HG02938 (cell line): Measurements from ENCODE around the gene RAD51D.
"Not testable (repeated sequence)": the region's sequence is repeated elsewhere in the genome, so short reads cannot be mapped to it uniquely, and the experiment has no call there.

ENCODE experiments used
- ATAC-seq: cut with Tn5 transposase; IDR thresholded peaks from one replicate; pipeline ENCODE4 v1.9.1; 2021; ENCODE audit warnings: mild to moderate bottlenecking, moderate library complexity; ENCODE audit not compliant: unreplicated experiment

RAD51D gene

DNA sequence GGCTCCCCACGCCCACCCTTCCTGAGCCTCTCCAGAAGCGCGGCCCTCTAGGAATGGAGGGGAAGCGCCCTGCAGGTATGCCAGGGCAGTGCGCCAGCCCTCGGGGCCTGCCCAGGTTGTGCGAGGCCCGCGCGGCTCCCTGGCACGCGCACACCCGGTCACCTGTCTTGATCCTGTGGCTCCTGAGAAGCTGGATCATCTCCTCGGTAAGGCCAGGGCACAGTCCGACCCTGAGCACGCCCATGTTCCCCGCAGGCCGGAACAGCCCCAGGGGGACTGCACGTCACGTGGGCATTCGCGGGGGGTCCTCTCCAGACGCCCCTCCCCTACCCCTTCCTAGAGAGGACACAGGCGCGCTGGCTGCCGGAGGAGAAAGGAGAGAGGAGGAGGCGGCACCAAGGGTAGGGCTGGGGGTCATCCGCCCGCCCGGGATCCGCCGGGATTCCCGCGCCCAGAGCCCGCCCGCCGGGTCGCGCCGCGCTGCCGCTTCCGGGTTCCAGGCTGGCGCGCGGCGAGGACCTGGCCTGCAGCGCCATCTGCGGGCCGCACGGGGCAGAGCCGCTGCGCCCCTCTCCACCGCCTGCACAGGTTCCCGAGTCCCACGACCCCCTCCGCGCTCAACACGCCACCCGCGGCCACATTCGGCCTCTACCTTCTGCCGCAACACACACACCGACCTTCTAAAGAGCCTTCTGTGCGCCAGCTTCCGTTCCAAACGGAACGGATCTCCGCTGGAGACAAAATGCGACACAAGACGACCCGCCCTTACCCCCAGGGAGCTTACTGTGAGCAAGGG is at the start of gene RAD51D:
Gene RAD51D (minus strand): TSS at position 491 of the 796 bp plus-strand sequence. CDS start 247 bp downstream, at position 244.
- peak; percentile 67 for ATAC-seq

DNA sequence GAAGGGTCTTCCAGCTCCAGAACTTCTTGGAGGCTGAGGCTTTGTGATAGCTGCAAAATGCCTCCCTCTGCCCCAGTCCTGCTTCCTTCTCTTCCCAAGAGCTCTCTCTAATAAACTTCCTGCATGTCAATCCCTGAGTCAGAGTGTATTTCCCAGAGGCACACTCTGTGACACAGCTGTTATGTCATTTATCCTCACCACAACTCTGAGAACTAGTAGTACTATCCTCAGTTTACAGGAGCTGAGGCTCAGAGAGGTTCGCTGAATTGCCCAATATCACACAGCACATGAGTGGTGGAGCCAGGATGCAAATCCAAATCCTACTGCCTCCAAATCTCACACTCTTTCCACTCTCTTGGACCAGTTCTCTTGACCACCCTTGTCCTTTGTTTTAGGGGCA is 48.0 kb upstream of the RAD51D start:
- ATAC-seq, result no peak

DNA sequence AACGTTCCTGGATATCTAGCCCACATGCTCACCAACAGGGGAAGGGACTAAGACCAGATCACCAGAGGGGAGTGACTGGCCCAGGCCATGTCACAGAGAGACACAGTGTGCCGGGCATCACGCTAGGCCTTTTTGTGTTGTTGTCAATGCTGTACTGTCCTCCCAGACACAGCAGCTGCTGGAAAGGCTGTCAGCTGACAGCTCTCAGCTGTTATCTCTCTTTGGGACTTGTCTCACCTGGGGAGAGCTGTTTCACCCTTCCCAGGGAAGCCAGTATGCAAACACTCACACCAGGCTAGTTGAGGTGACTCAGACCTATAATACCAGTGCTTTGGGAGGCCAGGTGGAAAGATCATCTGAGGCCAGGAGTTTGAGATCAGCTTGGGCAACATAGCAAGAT is 47.4 kb upstream of the RAD51D start:
- ATAC-seq, result no peak

DNA sequence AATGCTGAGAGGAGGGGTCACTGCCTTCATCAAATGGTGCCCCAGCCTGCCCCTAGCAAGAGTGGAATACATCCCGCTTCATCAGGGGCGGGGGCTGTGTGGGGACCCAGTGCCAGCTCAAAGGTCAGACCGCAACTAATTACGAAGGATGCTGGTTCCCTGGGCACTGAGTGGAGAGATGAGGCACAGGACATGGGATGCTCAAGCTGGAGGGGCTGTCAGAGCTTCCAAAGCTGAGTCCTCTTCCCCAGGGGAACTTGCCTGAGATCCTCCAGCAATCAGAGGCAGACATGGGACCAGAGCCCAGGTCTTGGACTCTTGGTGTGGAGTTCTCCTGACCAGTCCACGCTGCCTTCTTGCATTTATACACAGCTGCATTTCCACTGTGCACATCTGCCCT is 46.9 kb upstream of the RAD51D start:
- ATAC-seq, result no peak

DNA sequence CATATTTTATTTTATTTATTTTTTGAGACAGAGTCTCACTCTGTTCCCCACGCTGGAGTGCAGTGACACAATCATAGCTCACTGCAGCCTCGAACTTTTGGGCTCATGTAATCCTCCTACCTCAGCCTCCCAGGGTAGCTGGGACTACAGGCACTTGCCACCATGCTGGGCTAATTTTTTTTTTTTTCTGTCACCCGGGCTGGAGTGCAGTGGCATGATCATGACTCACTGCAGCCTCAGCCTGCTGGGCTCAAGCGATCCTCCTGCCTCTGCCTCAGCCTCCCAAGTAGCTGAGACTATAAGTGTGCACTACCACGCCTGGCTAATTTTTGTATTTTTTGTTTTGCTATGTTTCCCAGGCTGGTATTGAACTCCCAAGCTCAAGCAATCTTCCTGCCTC is 45.1 kb upstream of the RAD51D start:
- no peak for ATAC-seq

DNA sequence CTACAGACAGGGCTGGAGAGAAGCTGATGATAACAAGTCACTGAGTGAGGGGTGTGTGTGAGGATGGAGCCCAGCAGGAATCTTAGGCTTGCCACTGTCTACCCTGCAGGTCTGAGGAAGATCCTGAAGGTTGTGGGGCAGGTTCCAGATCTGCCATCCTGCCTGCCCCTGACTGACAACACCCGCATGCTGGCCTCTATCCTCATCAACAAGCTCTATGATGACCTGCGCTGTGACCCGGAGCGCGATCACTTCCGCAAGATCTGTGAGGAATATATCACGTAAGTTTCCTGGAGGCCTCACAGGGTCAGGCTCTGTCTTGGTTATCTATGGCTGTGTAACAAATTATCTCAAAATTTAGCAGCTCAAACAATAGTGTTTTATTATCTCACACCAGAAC is 44.2 kb upstream of the RAD51D start:
- ATAC-seq, result no peak

DNA sequence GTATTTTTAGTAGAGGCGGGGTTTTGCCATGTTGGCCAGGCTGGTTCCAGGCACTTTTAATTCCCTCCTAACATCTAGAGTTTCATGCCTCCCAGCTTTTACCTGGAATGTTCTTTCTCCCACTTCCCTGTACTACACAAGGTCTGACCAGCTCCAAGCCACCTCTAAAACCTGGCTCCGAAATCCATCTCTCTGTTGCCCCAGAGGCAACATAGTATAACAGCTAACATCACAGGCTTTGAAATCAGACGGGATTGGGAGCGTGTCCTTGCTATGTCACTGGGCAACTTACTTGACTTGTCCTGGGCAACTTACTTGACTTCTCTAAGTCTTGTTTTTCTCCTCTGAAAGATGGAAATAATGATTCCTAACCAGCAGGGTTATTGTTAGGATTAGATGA is 43.1 kb upstream of the RAD51D start:
- ATAC-seq, result no peak

DNA sequence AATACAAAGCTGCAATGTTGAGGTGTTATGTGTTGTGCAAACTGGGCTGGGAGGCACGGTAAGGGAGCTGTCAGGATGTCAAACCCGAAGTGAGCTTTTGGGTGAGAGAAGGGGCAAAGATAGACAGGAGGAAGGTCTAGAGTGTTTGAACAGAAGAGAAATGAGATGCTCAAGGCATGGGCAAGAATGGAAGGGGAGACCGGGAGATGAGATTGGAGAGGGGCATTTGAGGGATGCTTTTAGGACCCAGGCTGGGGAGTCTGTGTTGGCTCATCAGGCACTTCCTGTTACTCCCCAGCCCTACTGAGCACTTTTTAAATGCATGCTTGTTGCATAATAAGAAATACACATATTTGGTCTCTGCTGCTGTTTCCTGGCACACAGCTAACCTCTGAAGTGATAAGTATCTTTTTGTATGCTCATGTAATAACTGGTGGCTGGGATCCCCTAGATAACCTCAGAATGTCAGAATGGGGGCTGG is 41.7 kb upstream of the RAD51D start:
- no peak for ATAC-seq

DNA sequence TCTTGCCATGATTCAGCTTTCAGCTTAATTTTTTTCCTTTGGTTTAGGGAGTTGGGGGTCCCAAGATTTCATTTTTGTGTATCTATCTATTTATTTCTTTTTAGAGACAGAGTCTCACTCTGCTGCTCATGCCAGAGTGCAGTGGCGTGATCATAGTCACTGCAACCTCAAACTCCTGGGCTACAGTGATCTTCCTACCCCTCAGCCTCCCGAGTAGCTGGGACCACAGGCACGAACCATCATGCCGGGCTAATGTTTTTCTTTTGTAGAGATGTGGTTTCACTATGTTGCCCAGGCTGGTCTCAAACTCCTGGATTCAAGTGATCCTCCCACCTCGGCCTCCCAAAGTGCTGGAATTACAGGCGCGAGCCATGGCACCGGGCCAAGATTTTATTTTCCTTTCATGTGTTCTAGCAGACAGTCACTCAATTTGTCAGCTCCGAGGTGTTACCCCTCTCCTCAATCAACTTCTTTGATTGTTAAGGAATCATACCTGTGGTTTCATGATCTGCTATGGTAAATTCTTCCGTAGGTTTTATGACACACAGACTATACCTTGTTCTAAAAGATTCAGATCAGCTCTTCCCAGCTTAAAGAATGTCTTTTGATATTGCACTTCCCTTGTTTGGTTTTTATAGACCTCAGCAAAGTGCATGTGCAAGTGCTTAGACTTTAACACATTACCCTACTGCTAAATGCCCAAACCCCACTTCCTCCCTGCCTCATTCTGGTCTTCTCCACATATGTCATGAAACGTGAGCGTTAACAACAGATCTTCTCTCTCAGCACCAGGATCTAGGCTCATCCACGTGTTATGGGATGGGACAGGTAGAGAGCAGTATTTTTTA is 40.9 kb upstream of the RAD51D start:
- no peak for ATAC-seq

DNA sequence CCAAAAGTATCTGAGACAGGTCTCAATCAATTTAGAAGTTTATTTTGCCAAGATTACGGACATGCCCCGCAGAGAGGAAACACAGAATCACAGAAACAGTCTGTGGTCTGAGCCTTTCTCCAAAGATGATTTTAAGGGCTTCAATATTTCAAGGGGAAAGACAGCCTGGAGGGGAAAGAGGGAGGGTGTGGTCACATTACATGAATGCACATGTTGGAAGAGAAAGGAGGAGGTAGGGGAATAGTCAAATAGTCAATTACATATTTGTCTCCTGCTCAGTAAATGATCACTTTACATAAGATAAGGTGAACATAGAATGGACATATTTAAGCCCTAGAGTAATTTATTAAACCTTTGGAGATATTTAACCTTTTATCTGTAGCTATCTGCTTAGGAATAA is 40.3 kb upstream of the RAD51D start:
- no peak for ATAC-seq

DNA sequence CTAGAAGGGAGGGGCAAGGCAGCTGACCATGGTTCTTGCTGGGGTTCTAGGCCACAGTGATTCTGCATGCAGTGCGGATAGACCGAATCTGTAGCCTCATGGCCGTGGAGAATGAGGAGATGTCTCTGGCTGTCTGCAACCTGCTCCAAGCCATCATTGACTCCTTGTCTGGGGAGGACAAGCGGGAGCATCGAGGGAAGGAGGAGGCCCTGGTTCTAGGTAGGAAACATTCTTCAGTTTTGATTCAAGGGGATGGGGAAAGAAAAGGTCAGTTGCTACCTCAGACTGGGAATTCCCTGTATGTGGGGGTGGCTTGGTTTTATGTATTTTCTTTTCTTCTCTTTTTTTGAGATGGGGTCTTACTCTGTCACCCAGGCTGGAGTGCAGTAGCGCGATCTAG is 35.6 kb upstream of the RAD51D start:
- ATAC-seq, result no peak

DNA sequence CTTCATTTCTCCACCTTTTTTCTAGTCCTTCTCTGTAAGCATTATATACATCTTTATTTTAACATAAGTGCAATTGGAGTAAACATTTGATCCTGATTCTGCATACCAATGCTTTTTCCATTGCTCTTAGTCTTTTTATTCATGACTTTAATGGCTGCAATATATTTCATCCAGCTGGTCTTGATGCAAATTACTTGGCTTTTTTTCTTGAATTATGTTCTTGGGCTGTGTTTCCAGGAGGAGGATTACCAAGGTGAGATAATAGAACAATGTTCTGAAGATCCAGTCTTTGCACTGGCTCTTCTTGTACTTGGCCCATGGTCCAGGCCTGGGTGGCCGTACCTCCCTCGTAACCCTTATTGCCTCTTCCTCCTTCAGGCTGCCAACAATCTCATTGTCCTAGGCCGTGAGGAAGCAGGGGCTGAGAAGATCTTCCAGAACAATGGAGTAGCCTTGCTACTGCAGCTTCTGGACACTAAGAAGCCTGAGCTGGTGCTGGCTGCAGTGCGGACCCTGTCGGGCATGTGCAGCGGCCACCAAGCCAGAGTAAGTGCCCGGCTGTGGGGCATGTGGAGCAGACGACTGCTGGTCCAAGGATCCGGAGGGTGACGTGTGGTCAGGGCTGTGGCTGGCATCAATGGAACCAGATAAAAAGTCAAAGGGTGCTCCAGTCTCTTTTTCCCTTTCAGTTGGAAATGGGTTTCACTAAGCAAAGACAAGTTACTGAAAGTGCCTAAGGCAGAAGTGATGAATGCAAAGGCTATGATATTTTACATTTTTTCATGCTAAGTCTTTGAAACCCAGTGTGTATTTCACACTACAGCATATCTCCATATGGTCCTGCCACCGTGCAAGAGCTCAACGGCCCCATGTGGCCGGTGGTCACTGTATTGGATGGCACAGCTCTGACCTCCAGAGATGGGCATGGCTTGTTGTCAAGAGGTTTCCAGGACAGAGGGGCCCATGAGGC is 34.8 kb upstream of the RAD51D start:
- ATAC-seq, result no peak

DNA sequence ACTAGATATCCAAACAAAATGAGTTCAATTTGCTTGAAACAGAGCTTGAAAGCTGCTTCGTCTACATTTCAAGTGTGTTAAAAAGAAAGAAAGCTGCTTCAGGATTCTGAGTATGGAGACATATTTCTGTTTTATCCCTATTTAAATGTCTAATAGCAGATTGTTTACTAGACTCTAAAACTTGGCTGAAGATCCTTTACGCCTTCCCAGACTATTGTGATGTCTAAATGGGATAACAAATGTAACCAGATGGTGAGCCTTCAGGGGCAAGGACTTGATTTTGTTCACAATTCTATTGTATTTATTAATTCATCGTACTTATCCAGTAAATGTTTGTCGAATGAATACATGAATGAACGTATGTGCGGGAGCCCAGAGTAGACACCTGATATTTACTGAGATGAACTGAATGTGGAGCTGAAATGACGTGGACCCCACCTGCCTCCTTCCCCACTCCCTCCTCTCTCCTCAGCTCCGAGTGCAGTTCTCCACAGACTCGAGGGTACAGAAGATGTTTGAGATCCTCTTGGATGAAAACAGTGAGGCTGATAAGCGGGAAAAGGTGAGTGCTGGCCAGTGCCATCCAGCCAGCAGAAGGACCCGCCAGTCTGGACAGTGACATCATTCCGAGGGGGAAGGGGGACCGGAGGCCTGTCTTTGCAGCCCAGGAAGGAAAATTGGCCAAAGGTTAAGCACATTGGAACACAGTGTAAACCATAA is 32.9 kb upstream of the RAD51D start:
- no peak for ATAC-seq

DNA sequence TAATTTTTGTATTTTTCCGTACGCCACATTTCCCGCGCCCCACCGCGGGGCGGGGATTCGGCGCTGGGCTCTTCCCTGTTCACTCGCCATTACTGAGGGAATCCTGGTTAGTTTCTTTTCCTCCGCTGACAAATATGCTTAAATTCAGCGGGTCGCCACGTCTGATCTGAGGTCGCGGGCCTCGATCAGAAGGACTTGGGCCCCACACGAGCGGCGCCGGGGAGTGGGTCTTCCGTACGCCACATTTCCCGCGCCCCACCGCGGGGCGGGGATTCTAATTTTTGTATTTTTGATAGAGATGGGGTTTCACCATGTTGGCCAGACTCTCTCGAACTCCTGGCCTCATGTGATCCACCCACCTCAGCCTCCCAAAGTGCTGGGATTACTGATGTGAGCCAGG is 31.4 kb upstream of the RAD51D start:
- ATAC-seq, result not testable (repeated sequence)

DNA sequence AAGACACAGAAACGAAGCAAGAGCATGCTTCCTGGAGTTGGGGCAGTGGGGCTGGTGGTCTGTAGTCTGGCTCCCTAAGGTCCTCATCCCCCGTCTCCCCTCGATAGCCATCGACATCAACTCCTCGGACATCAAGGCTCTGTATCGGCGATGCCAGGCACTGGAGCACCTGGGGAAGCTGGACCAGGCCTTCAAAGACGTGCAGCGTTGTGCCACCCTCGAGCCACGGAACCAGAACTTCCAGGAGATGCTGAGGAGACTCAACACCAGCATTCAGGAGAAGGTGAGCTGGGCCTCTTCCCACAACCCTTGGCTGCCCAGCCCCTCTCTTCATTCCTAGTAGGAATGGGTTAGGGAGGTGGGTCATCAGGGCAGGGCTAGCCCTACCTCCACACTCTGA is 30.3 kb upstream of the RAD51D start:
- no peak for ATAC-seq

DNA sequence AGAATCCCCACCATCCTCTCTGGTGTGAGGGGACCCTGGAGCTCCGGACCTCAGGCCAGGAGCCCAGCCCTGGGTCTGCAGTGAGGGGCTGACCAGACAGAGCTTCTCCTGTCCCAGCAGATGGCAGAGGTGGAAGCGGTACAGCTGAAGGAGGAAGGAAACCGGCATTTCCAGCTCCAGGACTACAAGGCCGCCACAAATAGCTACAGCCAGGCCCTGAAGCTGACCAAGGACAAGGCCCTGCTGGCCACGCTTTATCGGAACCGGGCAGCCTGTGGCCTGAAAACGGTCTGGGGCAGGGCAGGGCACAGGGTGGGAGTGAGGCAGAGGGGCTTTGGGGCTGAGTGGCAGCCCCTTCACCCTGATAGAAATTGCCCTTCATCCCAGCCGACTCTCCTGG is 28.5 kb upstream of the RAD51D start:
- ATAC-seq, result no peak

DNA sequence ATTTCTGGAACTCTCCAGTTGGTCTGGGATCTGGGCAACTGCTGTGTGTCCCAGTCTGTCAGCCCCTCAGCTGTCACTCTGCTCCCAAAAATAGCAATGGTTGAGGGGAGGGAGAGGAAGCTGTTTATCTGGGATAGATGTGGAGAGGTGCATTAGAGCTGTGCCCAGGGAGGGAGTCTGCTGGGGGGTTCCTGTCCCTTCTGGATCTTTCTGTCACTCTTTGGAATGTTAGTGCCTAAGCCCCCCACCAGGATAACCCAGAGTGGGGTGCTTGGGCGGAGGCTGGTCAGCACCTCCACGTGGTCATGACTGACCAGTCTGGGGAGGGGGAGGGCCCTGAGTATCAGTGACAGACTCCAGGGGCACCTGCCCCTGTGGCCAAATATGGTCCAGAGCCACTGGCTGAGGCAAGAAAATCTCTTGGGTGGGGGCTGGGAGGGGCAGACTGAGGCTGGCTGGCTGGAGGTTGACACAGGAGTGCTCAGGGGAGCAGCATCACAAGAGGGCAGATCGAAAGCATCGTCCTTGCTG is 27.8 kb upstream of the RAD51D start, which contains the start of gene UNC45B:
Gene UNC45B (plus strand): TSS at position 443 of the 531 bp plus-strand sequence. CDS start 447 bp downstream, outside the sequence.
- no peak for ATAC-seq

DNA sequence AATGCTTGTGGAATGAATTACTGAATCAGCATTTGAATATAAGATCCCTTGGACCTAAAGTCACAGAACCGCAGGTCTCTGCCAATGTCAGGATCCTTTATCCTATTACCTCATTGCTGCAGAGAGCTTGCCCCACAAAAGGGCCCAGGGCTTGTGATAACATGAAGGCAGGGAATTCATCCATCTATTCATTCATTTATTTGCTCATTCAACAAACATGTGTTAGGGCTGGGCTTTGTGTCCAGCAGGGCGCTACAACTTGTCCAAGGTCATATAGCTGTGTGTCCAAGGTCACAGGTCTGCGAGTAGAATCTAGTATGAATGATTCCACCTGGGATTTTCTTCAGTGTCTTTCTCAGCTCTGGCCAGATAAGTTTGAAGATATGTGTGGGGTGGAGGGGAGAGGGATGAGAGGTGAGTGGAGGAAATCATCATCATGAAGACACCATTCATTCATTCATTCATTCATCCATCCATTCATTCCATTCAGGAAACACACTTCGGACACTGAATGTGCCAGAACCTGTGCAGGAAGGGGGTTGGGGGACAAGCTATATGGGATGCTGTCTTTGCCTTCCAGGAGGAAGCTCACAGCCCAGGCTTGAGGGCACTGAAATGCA is 26.7 kb upstream of the RAD51D start:
- ATAC-seq, result no peak

DNA sequence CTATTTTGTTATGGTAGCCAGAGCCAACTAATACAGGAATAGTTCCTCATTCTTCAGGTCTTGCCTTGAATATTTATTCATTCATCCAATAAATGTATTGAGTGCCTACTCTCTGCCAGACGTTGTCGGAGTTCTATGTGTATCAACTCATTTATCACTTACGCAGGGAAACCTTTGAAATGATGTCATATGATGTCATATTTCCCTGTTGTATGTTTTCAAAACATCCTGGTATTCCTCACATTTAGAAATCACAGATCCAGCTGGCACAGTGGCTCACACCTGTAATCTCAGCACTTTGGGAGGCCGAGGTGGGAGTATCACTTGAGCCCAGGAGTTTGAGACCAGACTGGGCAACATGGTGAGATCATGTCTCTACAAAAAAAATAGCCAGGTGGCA is 25.2 kb upstream of the RAD51D start:
- no peak for ATAC-seq

DNA sequence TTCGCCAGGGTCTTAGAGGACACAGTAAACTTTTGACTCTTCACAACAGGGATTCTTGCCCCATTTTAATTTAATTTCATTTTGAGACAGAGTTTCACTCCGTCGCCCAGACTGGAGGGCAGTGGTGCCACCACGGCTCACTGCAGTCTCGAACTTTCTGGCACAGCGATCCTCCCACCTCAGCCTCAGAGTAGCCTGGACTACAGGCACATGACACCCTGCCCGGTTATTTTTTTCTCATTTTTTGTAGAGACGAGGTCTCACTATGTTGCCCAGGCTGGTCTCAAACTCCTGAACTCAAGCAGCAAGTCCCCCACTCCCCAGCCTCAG is 22.8 kb upstream of the RAD51D start:
- ATAC-seq, result no peak
